H9 (cell line): ENCODE results near the gene MTURN. TPM values are rescaled to one million over a fixed set of nuclear protein-coding genes. Genes with fewer than 3 reads are reported as not detected.

Source experiments
- DNase-seq: peaks from one replicate; pipeline ENCODE4 v3.0.0-alpha.2; 2017
- H2AFZ ChIP-seq: one replicate; pipeline ENCODE4 v1.6.1; 2013; ENCODE audit warnings: mild to moderate bottlenecking, low read length, control low read depth, moderate library complexity
- H2AK5ac ChIP-seq: 2 replicates; pipeline ENCODE4 v1.6.1; 2013; ENCODE audit warnings: low read length, control low read depth, mixed read lengths; ENCODE audit not compliant: insufficient read length
- H2BK120ac ChIP-seq: one replicate; pipeline ENCODE4 v1.6.1; 2013; ENCODE audit warnings: low read depth, mild to moderate bottlenecking, low read length, control low read depth, inconsistent platforms; ENCODE audit not compliant: poor library complexity, severe bottlenecking
- H2BK12ac ChIP-seq: 2 replicates; pipeline ENCODE4 v1.6.1; 2013; ENCODE audit warnings: low read length, control low read depth, mixed read lengths, low read depth; ENCODE audit not compliant: insufficient read length
- H2BK15ac ChIP-seq: 2 replicates; pipeline ENCODE4 v1.6.1; 2013; ENCODE audit warnings: low read depth, low read length, control low read depth
- H2BK20ac ChIP-seq: one replicate; pipeline ENCODE4 v1.6.1; 2013; ENCODE audit warnings: low read depth, mild to moderate bottlenecking, low read length, control low read depth, inconsistent platforms; ENCODE audit not compliant: poor library complexity, severe bottlenecking
- H2BK5ac ChIP-seq: 2 replicates; pipeline ENCODE4 v1.6.1; 2013; ENCODE audit warnings: low read length, control low read depth, mixed read lengths; ENCODE audit not compliant: insufficient read length
- H3K14ac ChIP-seq: 2 replicates; pipeline ENCODE4 v1.6.1; 2013; ENCODE audit warnings: low read length, control low read depth; ENCODE audit not compliant: insufficient read depth
- H3K18ac ChIP-seq: 2 replicates; pipeline ENCODE4 v1.6.1; 2013; ENCODE audit warnings: low read depth, mild to moderate bottlenecking, mixed read lengths, low read length, control low read depth; ENCODE audit not compliant: insufficient read length
- H3K23ac ChIP-seq: 2 replicates; pipeline ENCODE4 v1.6.1; 2013; ENCODE audit warnings: low read length, control low read depth, mixed read lengths, low read depth; ENCODE audit not compliant: insufficient read length
- H3K23me2 ChIP-seq: 2 replicates; pipeline ENCODE4 v1.6.1; 2013; ENCODE audit warnings: low read depth, mild to moderate bottlenecking, mixed read lengths, low read length, control low read depth; ENCODE audit not compliant: insufficient read length, poor library complexity, severe bottlenecking
- H3K27ac ChIP-seq: 2 replicates; pipeline ENCODE4 v1.5.1; 2013; ENCODE audit warnings: low read length, control low read depth, mixed read lengths, low read depth; ENCODE audit not compliant: insufficient read length
- H3K27me3 ChIP-seq: 2 replicates; pipeline ENCODE4 v1.6.1; 2013; ENCODE audit warnings: low read length, control low read depth, inconsistent platforms; ENCODE audit not compliant: insufficient read depth
- H3K4ac ChIP-seq: 2 replicates; pipeline ENCODE4 v1.6.1; 2013; ENCODE audit warnings: low read depth, mild to moderate bottlenecking, control low read depth, inconsistent platforms, low read length, moderate library complexity
- H3K4me1 ChIP-seq: 2 replicates; pipeline ENCODE4 v1.6.1; 2013; ENCODE audit warnings: low read length, control low read depth, inconsistent platforms; ENCODE audit not compliant: insufficient read depth
- H3K4me2 ChIP-seq: 2 replicates; pipeline ENCODE4 v1.6.1; 2013; ENCODE audit warnings: low read length, control low read depth, mixed read lengths; ENCODE audit not compliant: insufficient read length, insufficient read depth
- H3K56ac ChIP-seq: 2 replicates; pipeline ENCODE4 v1.6.1; 2013; ENCODE audit warnings: low read depth, mild to moderate bottlenecking, mixed read lengths, low read length, control low read depth; ENCODE audit not compliant: insufficient read length
- H3K79me1 ChIP-seq: 2 replicates; pipeline ENCODE4 v1.6.1; 2013; ENCODE audit warnings: low read depth, mild to moderate bottlenecking, moderate library complexity, low read length, control low read depth, inconsistent platforms; ENCODE audit not compliant: insufficient read depth, poor library complexity, severe bottlenecking
- H3K79me2 ChIP-seq: 2 replicates; pipeline ENCODE4 v1.6.1; 2013; ENCODE audit warnings: low read length, control low read depth, inconsistent platforms; ENCODE audit not compliant: insufficient read depth
- H3K9ac ChIP-seq: 2 replicates; pipeline ENCODE4 v1.6.1; 2013; ENCODE audit warnings: low read length, control low read depth, mixed read lengths; ENCODE audit not compliant: insufficient read length; ENCODE audit errors: extremely low read depth
- H3K9me3 ChIP-seq: one replicate; pipeline ENCODE4 v1.6.1; 2013; ENCODE audit warnings: low read depth, low read length, inconsistent platforms; ENCODE audit not compliant: control insufficient read depth
- H3T11ph ChIP-seq: one replicate; pipeline ENCODE4 v1.6.1; 2013; ENCODE audit warnings: mild to moderate bottlenecking, low read length, control low read depth, inconsistent platforms
- H4K20me1 ChIP-seq: one replicate; pipeline ENCODE4 v1.6.1; 2013; ENCODE audit not compliant: control insufficient read depth, insufficient read length, insufficient read depth
- H4K5ac ChIP-seq: 2 replicates; pipeline ENCODE4 v1.6.1; 2013; ENCODE audit warnings: low read depth, mild to moderate bottlenecking, mixed read lengths, low read length, control low read depth; ENCODE audit not compliant: insufficient read length
- H4K8ac ChIP-seq: replicated peaks from 2 replicates; pipeline ENCODE4 v1.6.1; 2013; ENCODE audit warnings: low read length, control low read depth, mixed read lengths, low read depth; ENCODE audit not compliant: insufficient read length
- H4K91ac ChIP-seq: 2 replicates; pipeline ENCODE4 v1.6.1; 2013; ENCODE audit warnings: low read depth, mild to moderate bottlenecking, moderate library complexity, mixed read lengths, low read length, control low read depth; ENCODE audit not compliant: insufficient read length
- H3K27ac Mint-ChIP-seq, 3 experiments: 2 replicates in 2 of 3; 3 replicates in 1 of 3; pipeline ENCODE4 v1.8.0; 2020 to 2021; ENCODE audit warnings: mixed read lengths in 3 of 3, mild to moderate bottlenecking in 1 of 3, moderate library complexity in 1 of 3
- H3K27me3 Mint-ChIP-seq: 2 replicates; pipeline ENCODE4 v1.8.0; 2021; ENCODE audit warnings: low read depth, mild to moderate bottlenecking, moderate library complexity, mixed read lengths
- H3K36me3 Mint-ChIP-seq, 3 experiments: 2 replicates in 2 of 3; 3 replicates in 1 of 3; pipeline ENCODE4 v1.8.0; 2020 to 2021; ENCODE audit warnings: low read depth in 3 of 3, mixed read lengths in 3 of 3; ENCODE audit not compliant: insufficient read depth in 1 of 3
- H3K4me1 Mint-ChIP-seq, 2 experiments: 2 replicates each; pipeline ENCODE4 v1.8.0; 2020; ENCODE audit warnings: mixed read lengths in 2 of 2
- H3K4me3 Mint-ChIP-seq, 2 experiments: 2 replicates in 1 of 2; 3 replicates in 1 of 2; pipeline ENCODE4 v1.8.0; 2020 to 2021; ENCODE audit warnings: mild to moderate bottlenecking in 2 of 2, mixed read lengths in 2 of 2, moderate library complexity in 1 of 2
- H3K9me3 Mint-ChIP-seq, 2 experiments: 2 replicates in 1 of 2; 3 replicates in 1 of 2; pipeline ENCODE4 v1.8.0; 2020; ENCODE audit warnings: mild to moderate bottlenecking in 2 of 2, mixed read lengths in 2 of 2, moderate library complexity in 1 of 2
- WGBS: extraction: QIAGEN DNeasy Blood & Tissue Kit; methylation state at CpG from one replicate; pipeline ENCODE4 v1.1.7; 2013; ENCODE audit warnings: missing lambda C conversion rate, low lambda C conversion rate, mixed read lengths; ENCODE audit not compliant: insufficient read length; ENCODE audit errors: extremely low coverage; 5-methylcytosine and 5-hydroxymethylcytosine counted together
- total RNA-seq: library from RNA; stranded (reverse); gene quantifications from 2 replicates; pipeline ENCODE4 v1.2.1, GENCODE V29; 2021
- TF ChIP-seq, protein P1 (sequence below): fragments of 200-600 bp; sonication (generic); conservative IDR thresholded peaks from 3 replicates; pipeline ENCODE4 v1.8.0; 2021; ENCODE audit warnings: antibody characterized with exemption, mild to moderate bottlenecking

MTURN gene
- total RNA-seq, 1 experiment from 2014 or later: 3.4 TPM

DNA sequence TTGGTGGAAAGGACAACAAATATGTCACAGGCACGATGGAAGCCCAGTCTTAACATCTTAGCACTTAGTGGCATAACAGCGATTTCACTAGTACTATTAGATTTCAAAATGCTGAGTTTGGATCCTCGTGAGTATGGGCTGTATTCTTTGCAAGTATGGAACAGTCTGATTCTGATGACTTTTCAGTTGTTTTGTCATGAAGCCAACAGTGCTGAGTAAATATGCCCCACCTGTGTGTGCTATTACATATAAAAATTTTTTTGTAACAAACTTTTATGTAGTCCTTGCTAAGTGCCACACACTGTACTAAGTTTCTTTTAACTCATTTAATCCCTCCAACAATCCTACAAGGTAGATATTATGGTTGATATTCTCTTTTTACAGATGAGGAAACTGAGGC lies 30.8 kb downstream of the MTURN start:
- Histone ChIP-seq H3K4me1 (peaks cover 9% of the 10 kb centered on the region), H3K14ac (no peak overlapping the region), H3K79me1 (no peaks in the 10 kb centered on the region), H4K5ac (no peak overlapping the region), H2AFZ (no peak overlapping the region), H3K56ac (no peak overlapping the region), H3K4ac (no peak overlapping the region), H3K23me2 (no peaks in the 10 kb centered on the region), H2BK12ac (no peak overlapping the region), H2BK15ac (no peak overlapping the region), H3K18ac (no peak overlapping the region), H3K27me3 (no peaks in the 10 kb centered on the region; the same call in 1 of the 2 replicates), H3K27ac (no peak overlapping the region), H4K91ac (no peak overlapping the region), H4K20me1 (no peaks in the 10 kb centered on the region), H4K8ac (no peak overlapping the region), H3K79me2 (no peaks in the 10 kb centered on the region), H2AK5ac (no peak overlapping the region), H3K4me2 (no peak overlapping the region), H2BK120ac (no peak overlapping the region), H2BK5ac (no peak overlapping the region), H2BK20ac (no peak overlapping the region), H3K9me3 (no peaks in the 10 kb centered on the region), H3T11ph (no peak overlapping the region), H3K9ac (no peak overlapping the region), H3K23ac (no peak overlapping the region)
- no peak overlapping the region for H3K27ac Mint-ChIP-seq
- TF ChIP-seq, protein P1, sequence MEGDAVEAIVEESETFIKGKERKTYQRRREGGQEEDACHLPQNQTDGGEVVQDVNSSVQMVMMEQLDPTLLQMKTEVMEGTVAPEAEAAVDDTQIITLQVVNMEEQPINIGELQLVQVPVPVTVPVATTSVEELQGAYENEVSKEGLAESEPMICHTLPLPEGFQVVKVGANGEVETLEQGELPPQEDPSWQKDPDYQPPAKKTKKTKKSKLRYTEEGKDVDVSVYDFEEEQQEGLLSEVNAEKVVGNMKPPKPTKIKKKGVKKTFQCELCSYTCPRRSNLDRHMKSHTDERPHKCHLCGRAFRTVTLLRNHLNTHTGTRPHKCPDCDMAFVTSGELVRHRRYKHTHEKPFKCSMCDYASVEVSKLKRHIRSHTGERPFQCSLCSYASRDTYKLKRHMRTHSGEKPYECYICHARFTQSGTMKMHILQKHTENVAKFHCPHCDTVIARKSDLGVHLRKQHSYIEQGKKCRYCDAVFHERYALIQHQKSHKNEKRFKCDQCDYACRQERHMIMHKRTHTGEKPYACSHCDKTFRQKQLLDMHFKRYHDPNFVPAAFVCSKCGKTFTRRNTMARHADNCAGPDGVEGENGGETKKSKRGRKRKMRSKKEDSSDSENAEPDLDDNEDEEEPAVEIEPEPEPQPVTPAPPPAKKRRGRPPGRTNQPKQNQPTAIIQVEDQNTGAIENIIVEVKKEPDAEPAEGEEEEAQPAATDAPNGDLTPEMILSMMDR: no peak
- H3K4me1 Mint-ChIP-seq: peaks cover 73 to 75% of the 10 kb centered on the region in 2 experiments
- H3K4me3 Mint-ChIP-seq: no peak overlapping the region
- no peak for DNase-seq
- H3K27me3 Mint-ChIP-seq: peaks cover 37% of the 10 kb centered on the region
- H3K36me3 Mint-ChIP-seq: no peaks in the 10 kb centered on the region; a peak in 1 of 7 replicates
- WGBS: no CpG with 5 or more reads among the region's 3 CpGs
- H3K9me3 Mint-ChIP-seq: no peaks in the 10 kb centered on the region
